Activated B cell treated with CpG ODN at 0.5 μM for 24 hours (primary cell): ENCODE data around the gene DNAJC18. TPM values are rescaled to one million over a fixed set of nuclear protein-coding genes. Genes with fewer than 3 reads are reported as not detected.

Experiments used
- ATAC-seq: fragments of 200-7000 bp; cut with Tn5 transposase; one replicate; pipeline ENCODE4 v1.10.0; 2021; ENCODE audit warnings: low read depth, mild to moderate bottlenecking, moderate library complexity
- CTCF ChIA-PET: fragments of 350-600 bp; sonication (Branson Sonifier 250); formaldehyde crosslinking; loops from one replicate; lab custom pipeline; 2021; ENCODE audit warnings: antibody characterized with exemption; lab: Charles Lee
- POLR2A ChIA-PET: fragments of 350-600 bp; sonication (Branson Sonifier 250); formaldehyde crosslinking; loops from one replicate; lab custom pipeline; 2021; ENCODE audit warnings: antibody characterized with exemption; lab: Charles Lee
- DNase-seq: peaks from one replicate; pipeline ENCODE4 v3.0.0; 2022
- H3K27ac Mint-ChIP-seq: one replicate; pipeline ENCODE4 v1.8.0; 2020; ENCODE audit warnings: mixed read lengths
- H3K27me3 Mint-ChIP-seq: one replicate; pipeline ENCODE4 v1.8.0; 2021; ENCODE audit warnings: mixed read lengths
- H3K36me3 Mint-ChIP-seq: one replicate; pipeline ENCODE4 v1.8.0; 2021; ENCODE audit warnings: low read depth, mixed read lengths
- H3K4me1 Mint-ChIP-seq: one replicate; pipeline ENCODE4 v1.8.0; 2021; ENCODE audit warnings: mixed read lengths
- H3K4me3 Mint-ChIP-seq: one replicate; pipeline ENCODE4 v1.8.0; 2020; ENCODE audit warnings: mild to moderate bottlenecking, mixed read lengths
- H3K9me3 Mint-ChIP-seq: one replicate; pipeline ENCODE4 v1.8.0; 2020; ENCODE audit warnings: mixed read lengths
- CTCF ChIP-seq: fragments of 200-600 bp; IDR thresholded peaks from one replicate; pipeline ENCODE4 v1.8.0; 2022; ENCODE audit warnings: antibody characterized with exemption, mild to moderate bottlenecking
- intact Hi-C: fragments of 100-400 bp; cut with micrococcal nuclease; formaldehyde crosslinking; loops from one replicate; pipeline ENCODE4 v1.15.1; 2024
- total RNA-seq: library from RNA; stranded (reverse); gene quantifications from 2 replicates; pipeline ENCODE4 v1.2.3, GENCODE V29; 2022

The DNAJC18 gene
- total RNA-seq, 1 donor from 2014 or later: 9.1 TPM

GRCh38 chr5:139456776-139457175 is 17.5 kb upstream of the DNAJC18 start:
- ChIA-PET CTCF (no interaction called here), POLR2A (no interaction called here)
- Mint-ChIP-seq H3K27ac (no peak overlapping the region), H3K36me3 (no peaks in the 10 kb centered on the region), H3K27me3 (no peaks in the 10 kb centered on the region), H3K4me3 (no peak overlapping the region), H3K4me1 (peaks cover 15% of the 10 kb centered on the region), H3K9me3 (no peaks in the 10 kb centered on the region)
- DNase-seq (no peak), ATAC-seq (no peak)
- intact Hi-C loops: no loop called here
- no peak for TF ChIP-seq CTCF

- POLR2A ChIA-PET: no interaction called here
- no peak for TF ChIP-seq CTCF
- intact Hi-C loops: no loop called here
- Mint-ChIP-seq H3K27ac (no peak overlapping the region), H3K9me3 (no peaks in the 10 kb centered on the region), H3K4me3 (no peak overlapping the region), H3K27me3 (no peaks in the 10 kb centered on the region), H3K4me1 (peaks cover 15% of the 10 kb centered on the region), H3K36me3 (no peaks in the 10 kb centered on the region)
- CTCF ChIA-PET: no interaction called here
- no peak for ATAC-seq
- no peak for DNase-seq
Measured at GRCh38 chr5:139454568-139455290, 15.4 kb upstream of the DNAJC18 start.

GRCh38 chr5:139453683-139454567 is 14.6 kb upstream of the DNAJC18 start:
- TF ChIP-seq CTCF: no peak
- POLR2A ChIA-PET: no interaction called here
- peaks cover 13% of the 10 kb centered on the region for H3K4me1 Mint-ChIP-seq
- no peaks in the 10 kb centered on the region for H3K9me3 Mint-ChIP-seq
- DNase-seq: no peak
- ATAC-seq: peak; percentile 28
- H3K27ac Mint-ChIP-seq: no peak overlapping the region
- no peaks in the 10 kb centered on the region for H3K36me3 Mint-ChIP-seq
- intact Hi-C loops: no loop called here
- no peak overlapping the region for H3K4me3 Mint-ChIP-seq
- CTCF ChIA-PET: no interaction called here
- H3K27me3 Mint-ChIP-seq: no peaks in the 10 kb centered on the region

- H3K27ac Mint-ChIP-seq: no peak overlapping the region
- DNase-seq (no peak), ATAC-seq (no peak)
- ChIA-PET CTCF (no interaction called here), POLR2A (no interaction called here)
- no peaks in the 10 kb centered on the region for H3K36me3 Mint-ChIP-seq
- no peaks in the 10 kb centered on the region for H3K9me3 Mint-ChIP-seq
- peaks cover 12% of the 10 kb centered on the region for H3K4me1 Mint-ChIP-seq
- H3K27me3 Mint-ChIP-seq: no peaks in the 10 kb centered on the region
- intact Hi-C loops: no loop called here
- TF ChIP-seq CTCF: no peak
- H3K4me3 Mint-ChIP-seq: no peak overlapping the region
Measured at GRCh38 chr5:139451878-139452660, 12.7 kb upstream of the DNAJC18 start.

GRCh38 chr5:139451176-139451575 is 11.9 kb upstream of the DNAJC18 start:
- Mint-ChIP-seq H3K9me3 (no peaks in the 10 kb centered on the region), H3K4me3 (no peak overlapping the region), H3K36me3 (no peaks in the 10 kb centered on the region), H3K27me3 (no peaks in the 10 kb centered on the region), H3K27ac (no peak overlapping the region), H3K4me1 (peaks cover 12% of the 10 kb centered on the region)
- ATAC-seq (no peak), DNase-seq (no peak)
- CTCF ChIA-PET: no interaction called here
- no peak for TF ChIP-seq CTCF
- POLR2A ChIA-PET: no interaction called here
- intact Hi-C loops: no loop called here
